ENCODE results near the gene CD200R1L.
"Not testable (repeated sequence)": the region's sequence is repeated elsewhere in the genome, so short reads cannot be mapped to it uniquely, and the experiment has no call there.

Gene CD200R1L, protein sequence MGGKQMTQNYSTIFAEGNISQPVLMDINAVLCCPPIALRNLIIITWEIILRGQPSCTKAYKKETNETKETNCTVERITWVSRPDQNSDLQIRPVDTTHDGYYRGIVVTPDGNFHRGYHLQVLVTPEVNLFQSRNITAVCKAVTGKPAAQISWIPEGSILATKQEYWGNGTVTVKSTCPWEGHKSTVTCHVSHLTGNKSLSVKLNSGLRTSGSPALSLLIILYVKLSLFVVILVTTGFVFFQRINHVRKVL

GRCh38 chr3:112846764-112847163, at the start of gene CD200R1L:
Gene CD200R1L (minus strand): TSS chr3:112846864. CDS start chr3:112829367, 17,497 bp downstream.
- DNase-seq (ENCODE audit: low spot score): no peak

DNA sequence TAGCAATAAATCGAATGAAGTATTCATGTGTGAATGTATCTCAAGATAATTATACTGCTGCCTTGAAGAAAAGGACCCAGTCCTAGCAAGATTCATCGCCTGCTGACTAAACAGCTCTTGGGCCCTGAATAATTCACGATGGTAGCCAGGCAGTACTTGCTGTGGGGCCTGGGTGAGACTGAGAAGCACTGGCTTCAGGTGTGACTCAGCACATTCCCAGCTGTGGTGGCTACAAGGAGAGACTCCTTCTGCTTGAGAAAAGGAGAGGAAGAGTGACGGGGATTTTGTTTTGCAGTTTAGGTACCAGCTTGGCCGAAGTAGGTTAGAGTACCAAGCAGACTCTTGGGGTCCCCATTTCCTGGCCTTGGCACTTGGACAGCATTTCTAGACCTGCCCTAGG, 47.6 kb upstream of the CD200R1L start:
- no peak for DNase-seq (ENCODE audit: low spot score)

GRCh38 chr3:112889357-112889756, 42.7 kb upstream of the CD200R1L start:
- no peak for DNase-seq (ENCODE audit: low spot score)

DNA sequence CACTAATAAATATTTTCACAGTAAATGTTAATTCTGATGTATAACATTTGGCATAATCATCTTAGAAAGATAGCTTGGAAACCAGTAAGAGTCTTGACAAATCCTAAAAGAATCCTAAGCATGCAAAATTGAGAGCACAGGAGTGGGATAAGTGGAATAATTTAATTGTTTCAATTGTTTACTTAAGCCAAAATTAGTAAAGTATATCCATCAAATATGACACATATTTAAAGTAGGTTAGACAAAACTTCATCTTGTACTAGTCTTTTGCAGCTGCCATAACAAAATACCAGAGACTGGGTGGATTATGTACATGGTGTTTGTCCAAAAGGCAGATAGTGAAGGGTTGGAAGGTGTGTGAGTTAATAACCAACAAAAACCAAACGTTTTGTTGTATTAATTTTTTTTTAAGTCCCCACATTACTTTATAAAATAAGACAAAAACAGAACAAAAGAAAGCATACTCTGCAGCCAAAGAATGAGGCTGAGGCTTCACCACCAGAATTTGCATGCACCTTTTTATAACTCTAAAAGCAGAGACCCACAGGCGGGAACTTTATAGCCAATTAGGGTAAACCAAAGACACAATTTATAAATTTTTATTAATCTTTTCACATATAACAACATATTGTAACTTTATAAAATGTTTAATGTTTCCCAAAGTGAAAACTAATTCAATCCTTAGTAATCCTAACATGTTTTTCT, 41.9 kb upstream of the CD200R1L start:
- DNase-seq (ENCODE audit: low spot score): no peak

- no peak for DNase-seq (ENCODE audit: low spot score)
These were observed 38.1 kb upstream of the CD200R1L start for GRCh38 chr3:112884678-112885290.

DNA sequence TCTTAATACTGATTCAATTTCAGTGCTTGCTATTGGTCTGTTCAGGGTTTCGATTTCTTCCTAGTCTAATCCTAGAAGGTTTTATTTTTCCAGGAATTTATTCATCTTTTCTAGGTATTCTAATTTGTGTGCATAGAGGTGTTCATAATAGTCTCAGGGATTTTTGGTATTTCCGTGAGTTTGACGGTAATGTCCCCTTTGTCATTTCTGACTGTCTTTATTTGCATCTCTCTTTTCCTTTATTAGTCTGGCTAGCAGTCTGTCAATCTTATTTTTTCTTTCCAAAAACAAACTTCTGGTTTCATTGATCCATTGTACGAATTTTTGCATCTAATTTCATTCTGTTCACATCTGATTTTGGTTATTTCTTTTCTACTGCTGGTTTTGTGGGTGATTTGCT, 35.2 kb upstream of the CD200R1L start:
- no peak for DNase-seq (ENCODE audit: low spot score)

DNA sequence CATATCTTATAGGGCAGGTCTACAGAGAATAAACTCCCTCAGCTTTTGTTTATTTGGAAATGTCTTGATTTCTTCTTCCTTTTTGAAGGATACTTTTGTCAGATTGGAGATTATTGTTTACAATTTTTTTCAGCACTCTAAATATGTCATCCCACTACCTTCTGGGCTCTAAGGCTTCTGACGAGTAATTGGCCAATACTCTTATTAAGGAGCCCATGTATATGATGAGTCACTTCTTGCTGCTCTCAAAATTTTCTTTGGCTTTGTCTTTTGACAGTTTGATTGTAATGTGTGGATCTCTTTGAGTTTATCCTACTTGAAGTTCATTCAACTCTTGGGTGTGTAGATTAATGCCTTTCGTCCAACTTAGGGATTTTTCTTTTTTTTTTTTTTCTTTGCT, 28.9 kb upstream of the CD200R1L start:
- no peak for DNase-seq (ENCODE audit: low spot score)

- DNase-seq (ENCODE audit: low spot score): no peak
These were observed 28.1 kb upstream of the CD200R1L start for GRCh38 chr3:112874725-112875124.

- DNase-seq (ENCODE audit: low spot score): no peak
These were observed 27.0 kb upstream of the CD200R1L start for GRCh38 chr3:112873632-112874031.

DNA sequence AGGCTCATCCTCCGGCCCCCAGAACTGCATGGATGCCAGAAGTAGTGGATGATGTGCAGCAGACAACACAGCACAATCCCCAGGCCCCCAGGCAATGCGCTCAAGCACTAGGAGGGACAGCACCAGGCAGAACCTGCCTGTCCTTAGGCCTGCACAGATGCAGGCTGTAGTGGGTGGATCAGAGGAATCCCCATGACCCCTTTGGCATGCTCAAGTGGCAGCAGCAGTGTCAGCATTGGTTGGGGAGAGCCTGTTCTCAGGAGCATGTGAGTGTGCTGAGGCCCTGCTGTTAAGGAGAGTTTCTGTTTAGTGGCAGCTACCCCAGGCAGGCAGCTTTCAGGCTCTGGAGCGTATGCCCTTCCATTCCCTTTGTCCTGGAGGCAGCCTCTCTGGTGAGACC, 25.1 kb upstream of the CD200R1L start:
- DNase-seq (ENCODE audit: low spot score): no peak

DNA sequence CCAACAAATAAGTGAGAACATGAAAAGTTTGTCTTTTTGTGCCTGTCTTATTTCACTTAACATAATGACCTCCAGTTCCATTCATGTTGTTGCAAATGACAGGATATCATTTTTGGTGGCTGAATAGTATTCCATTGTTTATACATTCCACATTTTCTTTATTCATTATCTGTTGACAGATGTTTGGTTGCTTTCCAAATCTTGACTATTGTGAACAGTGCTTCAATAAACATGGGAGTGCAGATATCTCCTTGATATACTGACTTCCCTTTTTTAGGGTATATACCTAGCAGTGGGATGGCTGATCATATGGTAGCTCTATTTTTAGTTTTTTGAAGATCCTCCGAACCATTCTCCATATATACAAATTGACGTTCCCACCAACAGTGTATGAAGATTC, 19.1 kb upstream of the CD200R1L start:
- no peak for DNase-seq (ENCODE audit: low spot score)

GRCh38 chr3:112860898-112861297, 14.2 kb upstream of the CD200R1L start:
- DNase-seq (ENCODE audit: low spot score): no peak

GRCh38 chr3:112858410-112859069, 11.9 kb upstream of the CD200R1L start:
- peak; percentile 39 for DNase-seq (ENCODE audit: low spot score)

- DNase-seq (ENCODE audit: low spot score): peak; percentile 11
These were observed 10.9 kb upstream of the CD200R1L start for GRCh38 chr3:112857526-112857925.

- DNase-seq (ENCODE audit: low spot score): peak; percentile 50
These were observed 9.9 kb upstream of the CD200R1L start for GRCh38 chr3:112856537-112856936.

DNA sequence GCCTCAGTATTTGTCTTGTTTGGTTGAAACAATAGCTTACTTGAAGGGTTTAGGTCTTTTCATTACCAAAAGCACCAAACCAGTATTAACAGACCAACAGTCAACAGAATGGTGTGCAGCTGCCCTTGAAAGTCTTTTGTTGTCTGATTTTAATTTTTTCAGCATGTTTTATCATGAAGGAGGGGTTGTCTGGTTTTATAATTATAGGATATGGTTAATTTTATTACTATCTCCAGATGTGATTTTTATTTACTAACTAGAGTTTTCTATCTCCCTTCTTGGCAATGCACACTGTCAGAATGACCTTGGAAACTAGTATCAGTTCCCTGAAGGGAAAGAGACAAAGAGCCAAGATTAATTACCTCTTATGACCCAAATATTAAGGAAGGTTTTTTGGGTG, 9.2 kb upstream of the CD200R1L start:
- no peak for DNase-seq (ENCODE audit: low spot score)

- DNase-seq (ENCODE audit: low spot score): not testable (repeated sequence)
These were observed 8.4 kb upstream of the CD200R1L start for GRCh38 chr3:112855074-112855473.

GRCh38 chr3:112848196-112848595, 1.5 kb upstream of the CD200R1L start:
- peak; percentile 15 for DNase-seq (ENCODE audit: low spot score)

- DNase-seq (ENCODE audit: low spot score): peak; percentile 35
These were observed 1.0 kb upstream of the CD200R1L start for GRCh38 chr3:112847692-112848091.

DNA sequence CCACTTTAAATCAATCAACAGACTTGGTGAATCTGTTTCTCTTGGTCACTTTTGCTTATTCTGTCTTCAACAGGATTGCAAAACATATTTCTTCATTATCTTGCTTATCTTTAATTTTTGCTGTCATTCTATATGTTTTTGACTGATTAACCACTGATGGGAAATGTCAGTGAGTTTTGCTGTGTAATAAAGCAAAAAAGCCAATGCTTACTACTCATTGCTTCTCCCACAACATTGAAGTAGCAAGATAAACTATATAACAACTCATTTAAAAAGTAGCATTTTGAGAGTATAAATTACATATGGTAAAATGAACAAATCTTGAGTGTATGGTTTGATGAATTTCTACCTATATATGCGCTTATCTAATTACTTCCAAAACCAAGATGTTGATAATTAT, 892 bp downstream of the CD200R1L start:
- DNase-seq (ENCODE audit: low spot score): no peak

DNA sequence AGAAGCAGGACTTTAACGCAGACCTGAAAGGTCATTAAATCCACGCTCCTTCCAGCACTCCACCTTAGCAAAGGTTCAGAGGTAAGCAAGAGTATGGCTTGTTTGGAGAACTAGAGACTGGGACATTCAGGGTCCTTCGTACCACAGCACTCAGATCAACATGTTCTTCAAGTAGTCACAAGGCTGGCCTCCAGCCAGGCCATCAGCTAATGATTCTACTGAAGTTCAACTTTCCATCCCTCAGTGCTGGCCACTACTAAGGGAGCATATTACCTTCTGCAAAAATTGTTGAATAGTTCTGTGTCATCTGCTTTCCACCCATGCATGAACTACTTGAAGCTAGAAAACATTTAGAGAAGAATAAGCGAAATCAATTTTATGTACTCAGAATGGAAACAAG, 17.6 kb downstream of the CD200R1L start:
- DNase-seq (ENCODE audit: low spot score): no peak
